ENCODE data around the gene CAMKMT.

- TF ChIP-seq, protein P1, sequence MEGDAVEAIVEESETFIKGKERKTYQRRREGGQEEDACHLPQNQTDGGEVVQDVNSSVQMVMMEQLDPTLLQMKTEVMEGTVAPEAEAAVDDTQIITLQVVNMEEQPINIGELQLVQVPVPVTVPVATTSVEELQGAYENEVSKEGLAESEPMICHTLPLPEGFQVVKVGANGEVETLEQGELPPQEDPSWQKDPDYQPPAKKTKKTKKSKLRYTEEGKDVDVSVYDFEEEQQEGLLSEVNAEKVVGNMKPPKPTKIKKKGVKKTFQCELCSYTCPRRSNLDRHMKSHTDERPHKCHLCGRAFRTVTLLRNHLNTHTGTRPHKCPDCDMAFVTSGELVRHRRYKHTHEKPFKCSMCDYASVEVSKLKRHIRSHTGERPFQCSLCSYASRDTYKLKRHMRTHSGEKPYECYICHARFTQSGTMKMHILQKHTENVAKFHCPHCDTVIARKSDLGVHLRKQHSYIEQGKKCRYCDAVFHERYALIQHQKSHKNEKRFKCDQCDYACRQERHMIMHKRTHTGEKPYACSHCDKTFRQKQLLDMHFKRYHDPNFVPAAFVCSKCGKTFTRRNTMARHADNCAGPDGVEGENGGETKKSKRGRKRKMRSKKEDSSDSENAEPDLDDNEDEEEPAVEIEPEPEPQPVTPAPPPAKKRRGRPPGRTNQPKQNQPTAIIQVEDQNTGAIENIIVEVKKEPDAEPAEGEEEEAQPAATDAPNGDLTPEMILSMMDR (conservative IDR thresholded peaks at IDR 0.05; ENCODE audit: low read length) = no peak
- no peak for TF ChIP-seq EZH2phosphoT487 (IDR thresholded peaks at IDR 0.05; ENCODE audit: borderline replicate concordance, low read depth, low read length)
Observed at GRCh38 chr2:44354761-44355160, 7.0 kb upstream of the CAMKMT start.
